Right atrium auricular region (tissue), 2 donors: ENCODE measurements around the gene CHRNA4. TPM values are rescaled to one million over a fixed set of nuclear protein-coding genes. Genes with fewer than 3 reads are reported as not detected.
"Not testable (repeated sequence)": the region's sequence is repeated elsewhere in the genome, so short reads cannot be mapped to it uniquely, and the experiment has no call there.

Experiments used
- DNase-seq: peaks from one replicate; pipeline ENCODE4 v3.0.0-alpha.2; 2019; ENCODE audit warnings: low spot score
- H3K27ac ChIP-seq, 2 donors: fragments of 200-600 bp; sonication (generic); 1 replicate in 1 of 2; 2 replicates in 1 of 2; pipeline ENCODE4 v1.5.1; 2016 to 2019
- H3K27me3 ChIP-seq, 2 donors: fragments of 200-600 bp; sonication (generic); one replicate each; pipeline versions ENCODE4 v1.5.1 to v1.6.0; 2017 to 2019
- H3K36me3 ChIP-seq: fragments of 200-600 bp; sonication (generic); one replicate; pipeline ENCODE4 v1.5.1; 2016
- H3K4me1 ChIP-seq, 2 donors: fragments of 200-600 bp; sonication (generic); one replicate each; pipeline versions ENCODE4 v1.5.1 to v1.6.0; 2017 to 2019
- H3K4me3 ChIP-seq, 2 donors: fragments of 200-600 bp; sonication (generic); 1 replicate in 1 of 2; 2 replicates in 1 of 2; pipeline ENCODE4 v1.5.1; 2017 to 2019; ENCODE audit warnings: mild to moderate bottlenecking in 1 of 2, moderate library complexity in 1 of 2
- H3K9me3 ChIP-seq, 2 donors: fragments of 200-600 bp; sonication (generic); one replicate each; pipeline ENCODE4 v1.5.1; 2019
- total RNA-seq, 2 donors: library from RNA; depleted of rRNA; stranded (reverse); fragments of >200 nt; gene quantifications; one replicate each; pipeline ENCODE4 v1.1.0, GENCODE V29; 2016
- TF ChIP-seq, protein P1 (sequence below), 2 donors: fragments of 200-600 bp; sonication (generic); IDR thresholded peaks; one replicate each; pipeline ENCODE4 v1.5.1; 2019; ENCODE audit warnings: antibody characterized with exemption in 2 of 2

The CHRNA4 gene
- total RNA-seq, 2 donors from 2014 or later: not detected

DNA sequence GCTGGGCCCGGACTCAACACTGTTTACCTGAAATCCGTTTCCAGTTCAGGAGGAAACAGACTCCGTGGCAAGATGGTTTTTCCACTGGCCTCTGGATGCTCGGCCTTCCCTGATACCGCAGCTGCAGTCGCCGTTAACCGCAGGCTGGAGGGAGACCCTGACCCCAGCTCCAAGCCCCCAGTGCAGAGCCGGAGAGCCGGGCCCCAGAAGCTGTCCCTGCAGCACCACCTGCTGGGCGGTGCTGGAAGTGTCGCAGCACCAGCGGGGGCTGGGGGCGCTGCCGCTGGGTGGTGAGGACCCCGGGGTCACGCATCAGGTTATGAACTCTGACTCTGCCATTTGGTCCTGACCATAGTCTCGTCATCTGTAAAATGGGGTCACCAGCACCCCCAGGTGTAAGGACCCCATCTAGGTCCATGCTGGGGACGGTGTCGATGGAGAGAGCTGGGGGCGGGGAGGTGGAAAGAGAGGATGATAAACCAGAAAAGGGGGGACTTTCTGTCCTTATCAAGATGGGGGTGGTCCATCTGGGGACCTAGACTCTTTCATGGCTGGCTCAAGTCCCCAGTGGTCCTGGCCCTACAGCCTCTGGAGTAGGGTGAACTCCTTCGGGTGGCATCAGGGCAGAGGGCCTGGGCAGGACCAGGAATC lies 20.8 kb upstream of the CHRNA4 start:
- no peak overlapping the region for H3K4me3 ChIP-seq
- H3K27ac ChIP-seq: no peak overlapping the region
- peaks cover 0 to 17% of the 10 kb centered on the region in 2 donors for H3K9me3 ChIP-seq
- no peaks in the 10 kb centered on the region for H3K36me3 ChIP-seq
- no peak for DNase-seq
- TF ChIP-seq, protein P1, sequence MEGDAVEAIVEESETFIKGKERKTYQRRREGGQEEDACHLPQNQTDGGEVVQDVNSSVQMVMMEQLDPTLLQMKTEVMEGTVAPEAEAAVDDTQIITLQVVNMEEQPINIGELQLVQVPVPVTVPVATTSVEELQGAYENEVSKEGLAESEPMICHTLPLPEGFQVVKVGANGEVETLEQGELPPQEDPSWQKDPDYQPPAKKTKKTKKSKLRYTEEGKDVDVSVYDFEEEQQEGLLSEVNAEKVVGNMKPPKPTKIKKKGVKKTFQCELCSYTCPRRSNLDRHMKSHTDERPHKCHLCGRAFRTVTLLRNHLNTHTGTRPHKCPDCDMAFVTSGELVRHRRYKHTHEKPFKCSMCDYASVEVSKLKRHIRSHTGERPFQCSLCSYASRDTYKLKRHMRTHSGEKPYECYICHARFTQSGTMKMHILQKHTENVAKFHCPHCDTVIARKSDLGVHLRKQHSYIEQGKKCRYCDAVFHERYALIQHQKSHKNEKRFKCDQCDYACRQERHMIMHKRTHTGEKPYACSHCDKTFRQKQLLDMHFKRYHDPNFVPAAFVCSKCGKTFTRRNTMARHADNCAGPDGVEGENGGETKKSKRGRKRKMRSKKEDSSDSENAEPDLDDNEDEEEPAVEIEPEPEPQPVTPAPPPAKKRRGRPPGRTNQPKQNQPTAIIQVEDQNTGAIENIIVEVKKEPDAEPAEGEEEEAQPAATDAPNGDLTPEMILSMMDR (IDR thresholded peaks at IDR 0.05): peak; percentile 97 to 98
- H3K27me3 ChIP-seq: peaks cover 0 to 3% of the 10 kb centered on the region in 2 donors
- H3K4me1 ChIP-seq: no peaks in the 10 kb centered on the region

DNA sequence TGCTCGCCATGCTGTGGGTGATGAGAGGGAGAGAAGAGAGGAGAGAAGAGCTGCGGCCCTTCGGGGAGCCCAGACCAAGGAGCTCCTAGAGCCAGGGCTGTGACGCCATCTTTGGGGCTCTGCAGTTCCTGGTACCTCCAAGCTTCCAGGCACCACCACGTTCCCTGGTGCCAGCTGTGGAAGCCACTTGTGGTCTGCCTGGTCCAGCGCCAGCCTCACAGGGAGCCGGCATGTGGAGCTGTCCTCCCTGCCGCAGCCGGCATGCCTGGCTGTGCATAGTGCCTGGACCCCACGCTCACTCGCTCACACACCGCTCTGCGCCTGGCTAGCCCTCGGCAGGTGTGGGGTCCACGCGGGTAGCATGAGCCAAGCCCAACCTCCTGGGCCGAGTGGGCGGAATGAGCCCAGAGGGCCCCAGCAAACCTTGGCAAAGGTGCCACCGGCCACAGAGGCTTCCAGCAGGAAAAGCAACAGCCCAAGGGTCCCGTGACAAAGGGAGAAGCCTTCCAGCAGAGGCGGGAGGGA lies 19.3 kb upstream of the CHRNA4 start:
- Histone ChIP-seq H3K36me3 (no peaks in the 10 kb centered on the region), H3K27ac (no peak overlapping the region), H3K27me3 (peaks cover 0 to 7% of the 10 kb centered on the region in 2 donors), H3K4me1 (no peaks in the 10 kb centered on the region), H3K4me3 (no peak overlapping the region), H3K9me3 (peaks cover 0 to 5% of the 10 kb centered on the region in 2 donors)
- TF ChIP-seq, protein P1 (IDR thresholded peaks at IDR 0.05): no peak
- no peak for DNase-seq

DNA sequence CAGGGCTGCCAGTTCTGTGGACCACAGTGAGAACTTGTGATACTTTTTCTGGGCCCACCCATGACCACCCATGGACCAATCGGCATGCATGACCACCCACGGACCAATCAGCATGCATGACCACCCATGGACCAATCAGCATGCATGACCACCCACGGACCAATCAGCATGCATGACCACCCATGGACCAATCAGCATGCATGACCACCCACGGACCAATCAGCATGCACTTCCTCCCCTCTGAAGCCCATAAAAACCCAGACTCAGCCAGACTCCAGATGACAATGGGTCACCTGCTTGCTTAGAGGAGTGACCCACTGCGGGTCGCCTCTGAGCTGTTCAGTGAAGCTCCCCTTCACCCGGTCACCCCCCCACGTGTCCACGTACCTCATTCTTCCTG lies 18.7 kb upstream of the CHRNA4 start:
- not testable (repeated sequence) for H3K36me3 ChIP-seq, H3K27ac ChIP-seq, H3K4me3 ChIP-seq, H3K4me1 ChIP-seq, H3K9me3 ChIP-seq, H3K27me3 ChIP-seq, DNase-seq

DNA sequence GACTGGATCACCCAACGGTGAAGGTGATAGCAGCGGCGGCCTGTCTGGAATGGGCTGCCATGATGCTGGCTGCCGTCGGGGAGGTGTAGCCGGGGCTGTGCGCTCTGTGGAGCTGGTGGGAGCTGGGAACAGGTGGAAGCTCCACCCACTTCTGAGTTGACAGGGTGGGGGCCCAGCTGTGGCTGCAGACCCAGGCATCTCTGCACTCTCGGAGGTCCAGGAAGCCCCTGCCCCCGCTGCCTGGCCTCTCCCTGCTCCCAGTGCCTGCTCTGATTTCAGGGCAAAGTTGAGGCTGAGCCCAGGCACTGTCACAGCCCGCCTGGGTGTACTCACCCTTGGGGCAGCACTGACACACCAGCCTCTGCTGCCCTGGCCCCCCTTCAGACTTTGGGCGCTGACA lies 18.1 kb upstream of the CHRNA4 start:
- Histone ChIP-seq H3K9me3 (no peaks in the 10 kb centered on the region), H3K36me3 (no peaks in the 10 kb centered on the region), H3K27ac (no peak overlapping the region), H3K27me3 (peaks cover 0 to 7% of the 10 kb centered on the region in 2 donors), H3K4me3 (no peak overlapping the region), H3K4me1 (no peaks in the 10 kb centered on the region)
- TF ChIP-seq, protein P1 (IDR thresholded peaks at IDR 0.05): no peak
- DNase-seq: no peak

DNA sequence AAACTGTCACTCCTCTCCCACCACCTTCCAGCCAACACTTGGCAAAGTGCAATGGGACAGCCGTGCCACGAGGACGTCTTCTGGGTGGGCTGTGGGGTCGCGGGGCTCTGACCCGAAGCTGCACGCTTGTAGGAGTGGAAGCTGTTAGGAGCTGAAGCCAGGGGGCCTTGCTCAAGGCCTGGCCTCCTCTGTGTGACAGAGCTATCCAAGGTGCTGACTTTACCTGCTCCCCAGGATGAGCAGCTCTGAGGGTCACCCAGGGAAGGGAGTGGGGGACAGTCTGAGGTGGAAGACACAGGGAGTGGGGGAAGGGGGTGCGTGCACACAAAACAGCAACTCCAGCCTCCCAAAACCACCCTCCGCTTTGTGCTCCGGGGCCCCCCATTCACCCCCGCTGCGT lies 17.5 kb upstream of the CHRNA4 start:
- Histone ChIP-seq H3K27me3 (peaks cover 0 to 7% of the 10 kb centered on the region in 2 donors), H3K27ac (no peak overlapping the region), H3K9me3 (no peaks in the 10 kb centered on the region), H3K4me1 (peaks cover 0 to 1% of the 10 kb centered on the region in 2 donors), H3K36me3 (no peaks in the 10 kb centered on the region), H3K4me3 (no peak overlapping the region)
- DNase-seq: no peak
- TF ChIP-seq, protein P1 (IDR thresholded peaks at IDR 0.05): no peak

DNA sequence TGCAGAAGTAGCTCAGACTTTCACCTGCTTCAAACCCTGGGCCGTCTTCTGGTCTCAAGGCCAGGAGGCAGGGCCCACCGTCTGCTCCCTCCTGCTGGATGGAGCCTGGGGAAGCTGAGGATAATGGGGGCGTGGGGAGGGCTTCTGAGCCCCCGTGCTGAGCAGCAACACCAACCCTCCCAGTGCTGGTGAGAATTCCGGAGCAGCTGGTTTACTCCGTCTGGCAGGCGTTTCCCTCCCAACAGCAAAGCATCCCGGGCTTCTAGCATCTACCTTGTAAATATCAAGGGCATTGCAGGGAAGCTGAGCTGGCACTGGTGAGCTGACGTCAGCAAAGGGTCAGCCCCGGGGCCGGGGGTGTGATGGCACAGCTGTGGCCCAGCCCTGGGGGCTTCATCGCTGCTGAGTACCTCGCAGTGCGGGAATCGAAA lies 16.8 kb upstream of the CHRNA4 start:
- DNase-seq: no peak
- Histone ChIP-seq H3K27me3 (peaks cover 0 to 7% of the 10 kb centered on the region in 2 donors), H3K36me3 (no peaks in the 10 kb centered on the region), H3K27ac (no peak overlapping the region), H3K4me1 (peaks cover 0 to 7% of the 10 kb centered on the region in 2 donors), H3K4me3 (no peak overlapping the region), H3K9me3 (no peaks in the 10 kb centered on the region)
- TF ChIP-seq, protein P1 (IDR thresholded peaks at IDR 0.05): no peak
